Activated CD8-positive, alpha-beta memory T cell treated with anti-CD3 and anti-CD28 coated beads for 1 hour (primary cell): Measurements from ENCODE around the gene TEKT5.

Source experiments
- DNase-seq, 2 donors: peaks; one replicate each; pipeline ENCODE4 v3.0.0-alpha.2; 2020; ENCODE audit warnings: low read depth in 1 of 2; ENCODE audit errors: extremely low read depth in 1 of 2

Gene TEKT5

GRCh38 chr16:10613785-10614485 is 80.8 kb downstream of the TEKT5 start:
- no peak for DNase-seq

GRCh38 chr16:10612649-10613179 is 82.0 kb downstream of the TEKT5 start:
- DNase-seq, result no peak

DNA sequence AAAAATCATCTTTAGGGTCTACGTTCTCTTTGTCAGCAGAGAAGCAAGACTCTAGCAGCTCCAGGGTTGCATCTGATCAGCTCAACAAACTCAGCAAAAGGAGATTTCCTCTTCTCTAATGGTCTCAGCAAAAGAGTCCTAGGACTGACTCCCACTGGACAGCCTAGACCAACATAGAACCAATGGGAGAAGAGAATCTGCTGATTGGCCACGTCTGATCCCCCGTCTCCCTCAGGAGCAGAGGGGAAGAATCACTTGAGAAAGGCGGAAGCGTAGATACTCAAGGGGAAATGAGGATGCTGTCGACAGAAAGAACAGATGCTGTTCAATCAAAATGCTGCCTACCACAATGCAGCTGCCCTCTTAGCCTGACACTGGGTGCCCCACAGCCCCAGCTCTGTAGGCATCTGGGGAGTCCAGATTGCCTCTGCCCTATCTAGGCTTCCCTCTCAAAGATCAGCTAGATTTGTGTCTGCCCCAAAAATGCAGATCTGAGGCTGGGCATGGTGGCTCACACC is 82.8 kb downstream of the TEKT5 start:
- no peak for DNase-seq

GRCh38 chr16:10610499-10611184 is 84.1 kb downstream of the TEKT5 start:
- DNase-seq, result no peak

GRCh38 chr16:10609402-10609774 is 85.3 kb downstream of the TEKT5 start:
- no peak for DNase-seq

DNA sequence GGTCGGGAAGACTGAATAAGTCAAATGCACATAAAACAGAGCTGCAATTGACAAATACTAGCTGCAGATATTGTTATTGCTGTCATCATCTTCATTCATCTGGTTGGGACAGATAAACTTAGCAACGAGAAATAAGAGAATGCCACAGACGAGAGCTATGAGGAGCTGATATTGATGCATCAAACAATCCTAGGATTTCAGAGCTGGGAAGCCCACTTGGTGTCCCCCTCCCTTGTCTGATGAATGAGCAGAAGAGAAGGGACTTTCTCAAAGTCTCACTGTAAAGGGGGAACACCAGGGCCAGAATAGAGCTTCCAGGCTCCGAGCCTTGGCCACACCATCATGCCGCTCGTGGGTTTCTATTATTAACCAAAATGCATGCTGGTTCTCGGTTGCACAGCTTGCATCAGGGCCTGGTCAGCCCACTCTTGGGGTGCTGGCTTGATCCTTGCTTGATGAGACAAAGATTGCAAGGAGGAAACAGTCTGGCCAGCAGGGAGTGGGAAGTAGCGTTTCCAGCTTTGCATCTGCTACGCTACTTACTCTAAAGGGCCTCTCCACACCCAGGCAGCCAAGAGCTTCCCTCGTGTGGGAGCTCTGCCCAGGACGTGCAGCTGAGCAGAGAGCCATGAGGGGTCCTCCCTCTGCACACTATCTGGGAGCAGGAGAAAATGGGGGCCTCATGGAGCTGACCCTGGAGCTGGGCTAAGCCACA is 85.9 kb downstream of the TEKT5 start:
- DNase-seq, result no peak

DNA sequence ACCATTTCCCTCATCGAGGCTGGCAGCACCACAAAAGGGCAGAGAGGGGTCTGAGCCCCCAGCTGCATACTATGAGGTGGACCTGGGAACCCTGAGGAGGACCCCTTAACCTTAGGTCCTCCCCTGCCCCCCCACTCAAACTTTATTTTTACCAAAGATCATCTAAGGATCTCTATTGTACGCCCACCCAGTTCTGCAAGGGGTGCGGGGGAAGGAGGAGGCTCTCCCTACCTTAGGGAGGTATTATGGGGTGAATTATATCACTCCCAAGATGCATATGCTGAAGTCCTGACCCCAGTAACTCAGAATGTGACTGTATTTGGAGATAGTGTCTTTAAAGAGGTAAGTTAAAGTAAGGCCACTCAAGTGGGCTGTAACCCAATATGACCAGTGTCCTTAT is 87.6 kb downstream of the TEKT5 start:
- no peak for DNase-seq

- no peak for DNase-seq
Observed at GRCh38 chr16:10606607-10607006, 88.1 kb downstream of the TEKT5 start.

DNA sequence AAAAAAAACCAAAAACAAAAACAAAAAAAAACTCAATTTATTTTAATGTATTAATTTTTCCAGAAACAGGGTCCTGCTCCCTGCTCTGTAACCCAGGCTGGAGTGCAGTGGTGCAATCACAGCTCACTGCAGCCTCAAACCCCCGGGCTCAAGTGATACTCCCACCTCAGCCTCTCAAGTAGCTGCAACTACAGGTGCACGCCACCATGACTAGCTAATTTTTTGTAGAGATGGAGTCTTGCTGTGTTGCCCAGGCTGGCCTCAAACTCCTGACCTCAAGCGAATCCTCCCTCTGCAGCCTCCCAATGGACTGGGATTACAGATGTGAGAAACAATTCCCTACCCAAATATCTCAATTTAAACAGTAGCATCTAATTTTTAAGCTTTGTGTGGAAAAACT is 89.1 kb downstream of the TEKT5 start:
- DNase-seq, result no peak

- no peak for DNase-seq
Observed at GRCh38 chr16:10601444-10602408, 93.0 kb downstream of the TEKT5 start.

DNA sequence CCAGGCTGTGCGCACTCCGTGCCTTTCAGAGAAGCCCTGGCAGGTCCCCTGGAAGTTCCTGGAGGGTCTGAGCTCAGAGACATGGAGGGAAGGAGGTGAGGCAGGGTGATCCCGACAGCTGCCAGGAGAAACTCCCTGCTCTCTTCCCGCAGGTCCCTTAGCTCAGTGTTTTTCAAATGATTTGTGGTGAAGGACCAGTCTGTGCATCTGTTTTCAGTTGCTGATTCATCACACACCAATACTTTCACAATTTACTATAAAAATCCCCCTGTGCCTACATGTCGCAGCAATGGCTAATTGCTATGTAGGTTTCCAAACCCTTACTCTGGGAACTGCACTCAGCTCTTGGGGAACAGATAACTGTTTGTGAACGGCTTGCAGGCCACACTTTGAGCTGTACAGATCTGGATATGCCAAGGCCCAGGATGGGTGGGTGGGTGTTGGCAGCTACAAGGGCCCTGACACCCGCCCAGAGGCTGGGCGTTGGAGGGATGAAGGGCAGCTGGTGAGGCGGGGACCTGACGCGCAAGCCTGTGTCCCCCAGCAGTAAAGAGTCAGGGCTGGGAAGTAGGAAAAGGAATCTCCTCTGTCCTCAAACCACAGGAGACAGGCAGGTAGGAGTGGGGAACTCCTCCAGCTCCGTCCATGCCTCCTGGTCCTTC is 93.8 kb downstream of the TEKT5 start:
- no peak for DNase-seq

DNA sequence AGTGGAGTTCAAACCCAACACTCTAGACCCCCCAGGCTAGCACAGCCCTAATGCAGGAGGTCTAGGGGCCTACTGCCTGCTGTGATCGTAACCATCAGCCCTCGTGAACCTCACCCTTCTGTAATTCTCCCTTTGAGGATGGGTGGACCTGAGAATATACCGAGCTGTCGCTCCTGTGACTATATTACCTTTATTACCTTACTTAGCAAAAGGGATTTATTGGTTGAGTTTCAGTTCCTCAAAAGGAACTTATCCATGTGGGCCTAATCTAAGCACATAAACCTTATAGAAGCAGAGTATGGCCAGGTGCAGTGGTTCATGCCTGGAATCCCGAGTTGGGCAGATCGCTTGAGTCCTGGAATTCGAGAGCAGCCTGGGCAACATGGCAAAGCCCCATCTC is 95.1 kb downstream of the TEKT5 start:
- no peak for DNase-seq

GRCh38 chr16:10598157-10598556 is 96.6 kb downstream of the TEKT5 start:
- no peak for DNase-seq

- no peak for DNase-seq
Observed at GRCh38 chr16:10597187-10597601, 97.5 kb downstream of the TEKT5 start.

DNA sequence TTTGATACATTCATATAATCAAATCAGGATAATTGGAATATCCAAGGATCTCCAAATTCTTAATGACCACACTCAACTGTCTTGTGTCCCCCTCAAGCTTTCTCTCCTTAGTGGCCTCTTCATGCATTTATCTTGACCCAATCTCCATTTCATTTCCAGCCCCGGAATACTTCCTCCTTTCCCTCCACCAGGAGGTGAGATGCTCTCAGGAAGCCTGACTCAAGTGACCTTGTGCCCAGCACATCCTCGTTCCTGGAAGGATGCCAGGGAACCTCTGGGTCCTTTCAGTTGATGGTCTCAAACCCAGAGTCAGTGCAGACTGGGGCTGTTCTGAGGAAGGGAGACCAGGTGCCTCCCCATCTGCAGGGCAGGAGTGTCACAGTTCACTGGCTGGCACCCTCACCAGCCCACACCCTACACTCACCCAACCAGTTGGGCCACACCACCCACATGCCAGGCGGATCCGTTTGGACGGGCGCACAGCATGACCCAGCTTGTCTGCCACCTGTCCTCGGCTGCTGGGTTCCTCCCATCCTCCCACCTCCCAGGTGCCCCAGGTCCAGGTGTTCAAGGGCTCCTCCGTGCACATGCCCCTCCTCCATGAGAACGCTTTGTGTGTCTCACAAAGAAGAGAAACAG is 100.3 kb downstream of the TEKT5 start:
- no peak for DNase-seq

GRCh38 chr16:10592611-10593010 is 102.1 kb downstream of the TEKT5 start:
- DNase-seq, result no peak

- DNase-seq, result no peak
Observed at GRCh38 chr16:10590342-10590741, 104.4 kb downstream of the TEKT5 start.

GRCh38 chr16:10589109-10589508 is 105.6 kb downstream of the TEKT5 start:
- DNase-seq, result no peak

- no peak for DNase-seq
Observed at GRCh38 chr16:10587622-10588021, 107.1 kb downstream of the TEKT5 start.
